Neutrophil (primary cell): Measurements from ENCODE around the gene GRM8.

ENCODE experiments used
- H3K27ac ChIP-seq: fragments of 200-600 bp; sonication (generic); 2 replicates; pipeline ENCODE4 v1.5.1; 2016; ENCODE audit warnings: mild to moderate bottlenecking, moderate library complexity
- H3K27me3 ChIP-seq: fragments of 200-600 bp; sonication (generic); 2 replicates; pipeline ENCODE4 v1.6.0; 2016; ENCODE audit warnings: mild to moderate bottlenecking
- H3K36me3 ChIP-seq: fragments of 200-600 bp; sonication (generic); 2 replicates; pipeline ENCODE4 v1.5.1; 2017
- H3K4me1 ChIP-seq, 2 experiments: fragments of 200-600 bp in 1 of 2; sonication (generic) in 1 of 2; 1 replicate in 1 of 2; 2 replicates in 1 of 2; pipeline versions ENCODE4 v1.5.1 to v1.6.1; 2013 to 2016; ENCODE audit warnings: low read depth in 1 of 2, low read length in 1 of 2, mild to moderate bottlenecking in 1 of 2, moderate library complexity in 1 of 2; ENCODE audit not compliant: control insufficient read depth in 1 of 2, insufficient read depth in 1 of 2
- H3K4me3 ChIP-seq, 2 experiments: fragments of 200-600 bp in 1 of 2; sonication (generic) in 1 of 2; 1 replicate in 1 of 2; 2 replicates in 1 of 2; pipeline ENCODE4 v1.5.1; 2013 to 2016; ENCODE audit warnings: low read depth in 1 of 2, low read length in 1 of 2, mild to moderate bottlenecking in 1 of 2, moderate library complexity in 1 of 2
- H3K9me3 ChIP-seq: fragments of 200-600 bp; sonication (generic); 2 replicates; pipeline ENCODE4 v1.5.1; 2016
- CTCF ChIP-seq: fragments of 200-600 bp; sonication (generic); IDR thresholded peaks from 2 replicates; pipeline ENCODE4 v1.5.1; 2016; ENCODE audit warnings: antibody characterized with exemption

The GRM8 gene

GRCh38 chr7:127231415-127231814, 21.3 kb downstream of the GRM8 start:
- no peaks in the 10 kb centered on the region for H3K36me3 ChIP-seq
- TF ChIP-seq CTCF = no peak
- no peaks in the 10 kb centered on the region for H3K9me3 ChIP-seq
- no peaks in the 10 kb centered on the region for H3K4me1 ChIP-seq
- H3K27me3 ChIP-seq = peaks cover 40% of the 10 kb centered on the region
- no peak overlapping the region for H3K27ac ChIP-seq
- H3K4me3 ChIP-seq = no peak overlapping the region

- H3K9me3 ChIP-seq = no peaks in the 10 kb centered on the region
- no peak for TF ChIP-seq CTCF
- no peaks in the 10 kb centered on the region for H3K36me3 ChIP-seq
- H3K27ac ChIP-seq = no peak overlapping the region
- H3K27me3 ChIP-seq = peaks cover 50% of the 10 kb centered on the region
- H3K4me1 ChIP-seq = no peaks in the 10 kb centered on the region
- H3K4me3 ChIP-seq = no peak overlapping the region
Observed at GRCh38 chr7:127230192-127230925, 22.4 kb downstream of the GRM8 start.

GRCh38 chr7:127226685-127227374, 25.9 kb downstream of the GRM8 start:
- no peaks in the 10 kb centered on the region for H3K4me1 ChIP-seq
- no peak overlapping the region for H3K4me3 ChIP-seq
- H3K9me3 ChIP-seq = no peaks in the 10 kb centered on the region
- H3K36me3 ChIP-seq = no peaks in the 10 kb centered on the region
- no peak for TF ChIP-seq CTCF
- H3K27ac ChIP-seq = no peak overlapping the region
- peaks cover 48% of the 10 kb centered on the region for H3K27me3 ChIP-seq

- TF ChIP-seq CTCF = no peak
- H3K27me3 ChIP-seq = peaks cover 19% of the 10 kb centered on the region
- no peaks in the 10 kb centered on the region for H3K36me3 ChIP-seq
Observed at GRCh38 chr7:127221731-127222130, 31.0 kb downstream of the GRM8 start.

GRCh38 chr7:127214956-127215718, 37.6 kb downstream of the GRM8 start:
- no peaks in the 10 kb centered on the region for H3K36me3 ChIP-seq
- H3K9me3 ChIP-seq = no peaks in the 10 kb centered on the region
- no peak for TF ChIP-seq CTCF
- H3K27me3 ChIP-seq = no peaks in the 10 kb centered on the region
- H3K4me3 ChIP-seq = no peak overlapping the region
- no peak overlapping the region for H3K27ac ChIP-seq
- no peaks in the 10 kb centered on the region for H3K4me1 ChIP-seq

More at GRCh38 chr7:127221731-127222130, 31.0 kb downstream of the GRM8 start:
- Histone ChIP-seq H3K27ac (no peak overlapping the region), H3K9me3 (no peaks in the 10 kb centered on the region), H3K4me1 (no peaks in the 10 kb centered on the region), H3K4me3 (no peak overlapping the region)
